ENCODE results near the gene ARHGEF4.

DNA sequence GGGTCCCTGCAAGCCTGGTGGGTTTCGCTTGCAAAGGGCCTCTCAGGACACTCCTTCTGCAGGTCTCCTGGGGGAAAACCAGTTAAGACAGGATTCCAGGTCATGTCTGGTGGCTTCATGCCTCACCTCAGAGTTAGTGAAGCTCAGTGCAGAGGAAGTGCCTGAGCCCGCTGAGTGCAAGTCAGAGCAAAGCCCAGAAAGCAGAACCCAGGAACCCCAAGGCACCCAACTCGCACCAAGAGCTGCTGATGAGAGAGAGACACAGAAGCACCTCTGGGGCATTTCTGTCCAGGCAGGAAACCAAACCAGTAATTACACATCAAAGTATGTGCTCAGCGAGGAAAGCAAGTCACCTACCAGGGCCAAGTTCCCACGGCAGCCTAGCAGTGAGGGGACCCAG is 78.4 kb downstream of the ARHGEF4 start:
- TF ChIP-seq CTCF (IDR thresholded peaks at IDR 0.05) (no peak), POLR2AphosphoS5 (IDR thresholded peaks at IDR 0.05; ENCODE audit: low read depth, low read length) (no peak), SIN3A (IDR thresholded peaks at IDR 0.05; ENCODE audit: borderline replicate concordance, insufficient read depth, low read depth, low read length) (no peak), REST (IDR thresholded peaks at IDR 0.05; ENCODE audit: insufficient read depth in 1 of 2, low read depth in 2 of 2, low read length in 1 of 2) (no peak), TCF7L2 (IDR thresholded peaks at IDR 0.05; ENCODE audit: low read depth, low read length) (no peak)
